IPS-20b (cell line): ENCODE measurements around the gene DCDC2.
"Not testable (repeated sequence)": the region's sequence is repeated elsewhere in the genome, so short reads cannot be mapped to it uniquely, and the experiment has no call there.

Source experiments
- H3K27ac ChIP-seq: one replicate; pipeline ENCODE4 v1.5.1; 2013; ENCODE audit warnings: low read length
- H3K27me3 ChIP-seq: 2 replicates; pipeline ENCODE4 v1.6.1; 2013; ENCODE audit warnings: mild to moderate bottlenecking, low read length, inconsistent platforms; ENCODE audit not compliant: insufficient read depth
- H3K36me3 ChIP-seq: 2 replicates; pipeline ENCODE4 v1.6.1; 2013; ENCODE audit warnings: low read depth, mild to moderate bottlenecking, inconsistent platforms, low read length, moderate library complexity; ENCODE audit not compliant: insufficient read depth
- H3K4me1 ChIP-seq: 2 replicates; pipeline ENCODE4 v1.6.1; 2013; ENCODE audit warnings: mild to moderate bottlenecking, control low read depth, inconsistent platforms, low read length, moderate library complexity; ENCODE audit not compliant: insufficient read depth
- H3K4me3 ChIP-seq: 2 replicates; pipeline ENCODE4 v1.5.1; 2013; ENCODE audit warnings: mild to moderate bottlenecking, low read length, inconsistent platforms
- H3K9ac ChIP-seq: 2 replicates; pipeline ENCODE4 v1.6.1; 2013; ENCODE audit warnings: low read depth, mild to moderate bottlenecking, inconsistent platforms, low read length, moderate library complexity
- H3K9me3 ChIP-seq: 2 replicates; pipeline ENCODE4 v1.6.1; 2013; ENCODE audit warnings: mild to moderate bottlenecking, low read depth, low read length, inconsistent platforms; ENCODE audit not compliant: insufficient read depth

The DCDC2 gene

DNA sequence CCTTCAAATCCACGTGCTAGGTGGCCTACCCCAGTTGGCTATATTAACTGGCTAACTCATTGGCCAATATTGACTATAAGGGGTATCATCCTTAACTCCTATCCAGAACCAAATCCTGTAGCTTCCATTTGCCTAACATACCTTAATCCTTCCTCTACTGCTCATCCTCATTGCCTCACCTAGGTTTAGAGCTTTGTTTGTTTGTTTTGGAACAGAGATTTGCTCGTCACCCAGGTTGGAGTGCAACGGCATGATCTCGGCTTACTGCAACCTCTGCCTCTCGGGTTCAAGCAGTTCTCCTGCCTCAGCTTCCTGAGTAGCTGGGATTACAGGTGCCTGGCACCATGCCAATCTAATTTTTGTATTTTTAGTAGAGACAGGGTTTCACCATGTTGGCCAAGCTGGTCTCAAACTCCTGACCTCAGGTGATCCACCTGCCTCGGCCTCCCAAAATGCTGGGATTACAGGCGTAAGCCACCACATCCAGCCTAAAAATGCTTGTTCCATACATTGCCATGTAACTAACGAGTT lies 7.3 kb upstream of the DCDC2 start:
- H3K27me3 ChIP-seq, H3K4me3 ChIP-seq, H3K9ac ChIP-seq, H3K27ac ChIP-seq, H3K9me3 ChIP-seq, H3K36me3 ChIP-seq, H3K4me1 ChIP-seq: not testable (repeated sequence)

DNA sequence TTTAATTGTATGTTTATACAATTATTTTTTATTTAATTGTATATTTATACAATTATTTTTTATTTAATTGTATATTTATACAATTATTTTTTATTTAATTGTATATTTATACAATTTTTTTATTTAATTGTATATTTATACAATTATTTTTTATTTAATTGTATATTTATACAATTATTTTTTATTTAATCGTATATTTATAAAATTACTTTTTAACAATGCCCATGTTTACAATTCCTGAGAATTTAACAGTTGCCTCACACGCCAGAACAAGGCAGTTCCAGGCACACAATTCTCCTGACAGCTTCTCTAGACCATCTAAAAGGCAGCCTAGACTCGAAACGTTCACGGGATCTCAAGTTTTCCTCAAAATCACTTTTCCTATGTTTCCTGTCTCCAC lies 4.5 kb upstream of the DCDC2 start:
- H3K27ac ChIP-seq, H3K9ac ChIP-seq, H3K4me3 ChIP-seq, H3K36me3 ChIP-seq, H3K9me3 ChIP-seq, H3K4me1 ChIP-seq: not testable (repeated sequence)
- peaks cover 11% of the 10 kb centered on the region for H3K27me3 ChIP-seq

DNA sequence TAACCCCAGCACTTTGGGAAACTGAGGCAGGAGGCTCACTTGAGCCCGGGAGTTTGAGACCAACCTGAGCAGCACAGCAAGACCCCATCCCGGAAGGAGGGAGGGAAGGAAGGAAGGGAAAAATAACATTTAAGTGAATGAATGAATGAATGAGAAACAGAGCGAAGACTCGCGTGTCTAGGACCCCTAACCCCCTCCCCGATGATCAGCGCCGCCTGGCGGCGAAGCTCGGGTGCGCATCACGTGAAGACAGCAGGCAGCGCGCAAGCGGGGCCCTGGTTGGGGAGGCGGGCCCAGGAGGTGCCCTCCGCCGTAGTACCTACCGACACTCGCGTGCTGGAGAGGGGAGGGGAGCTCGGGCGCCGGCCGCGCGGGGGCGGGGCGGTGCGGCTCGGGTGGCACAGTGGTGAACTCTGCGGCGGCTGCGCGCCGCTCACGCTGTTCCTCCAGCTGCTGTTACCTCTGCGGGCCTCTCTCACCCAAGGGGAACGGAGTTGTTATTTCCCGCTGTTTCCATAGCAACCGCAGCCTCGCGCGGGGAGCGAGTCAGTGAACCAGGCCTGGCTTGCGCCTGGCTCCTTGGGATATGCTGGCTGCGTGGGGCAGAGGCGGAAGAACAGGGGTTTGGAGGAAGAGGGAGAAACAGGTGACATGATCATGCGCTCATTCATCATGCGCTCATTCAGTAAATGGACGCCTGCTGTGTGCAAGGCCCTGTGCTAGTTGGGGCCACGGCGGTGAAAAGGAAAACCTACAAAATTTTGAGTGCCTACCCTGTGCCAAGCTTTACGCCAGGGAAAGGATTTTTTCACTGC lies 2.0 kb upstream of the DCDC2 start:
- H3K4me3 ChIP-seq, result peak overlapping the region; percentile 76
- H3K27ac ChIP-seq, result no peak overlapping the region
- no peaks in the 10 kb centered on the region for H3K36me3 ChIP-seq
- peak overlapping the region; percentile 56; the same call in 1 of the 2 replicates for H3K9ac ChIP-seq
- peaks cover 4% of the 10 kb centered on the region; the same call in 1 of the 2 replicates for H3K4me1 ChIP-seq
- H3K27me3 ChIP-seq, result peaks cover 24% of the 10 kb centered on the region
- no peaks in the 10 kb centered on the region for H3K9me3 ChIP-seq

DNA sequence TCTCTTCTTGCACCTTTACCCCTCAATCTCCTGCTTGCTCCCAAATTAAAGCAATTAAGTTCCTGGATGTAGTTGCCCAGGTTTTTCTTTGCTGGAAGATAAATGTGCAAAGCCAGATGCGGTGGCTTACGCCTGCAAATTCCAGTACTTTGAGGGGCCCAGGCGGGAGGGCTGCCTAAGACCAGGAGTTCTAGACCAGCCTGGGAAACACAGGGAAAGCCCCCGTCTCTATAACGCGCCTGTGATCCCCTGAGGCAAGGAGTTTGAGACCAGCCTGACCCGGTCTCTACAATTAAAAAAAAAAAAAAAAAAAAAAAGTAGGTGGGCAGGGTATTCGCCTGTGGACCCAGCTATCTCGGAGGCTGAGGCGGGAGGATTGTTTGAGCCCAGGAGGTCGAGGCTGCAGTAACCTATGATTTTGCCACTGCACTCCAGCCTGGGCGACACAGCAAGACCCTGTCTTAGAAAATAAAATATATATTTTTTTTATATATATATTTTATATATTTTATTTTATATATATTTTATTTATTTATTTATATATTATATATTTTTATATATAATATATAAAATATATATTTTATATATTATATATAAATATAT lies 461 bp upstream of the DCDC2 start:
- H3K27me3 ChIP-seq, result peaks cover 24% of the 10 kb centered on the region
- H3K4me1 ChIP-seq, result peaks cover 4% of the 10 kb centered on the region; the same call in 1 of the 2 replicates
- no peaks in the 10 kb centered on the region for H3K36me3 ChIP-seq
- no peak overlapping the region for H3K27ac ChIP-seq
- no peaks in the 10 kb centered on the region for H3K9me3 ChIP-seq
- no peak overlapping the region for H3K9ac ChIP-seq
- H3K4me3 ChIP-seq, result peak overlapping the region; percentile 68

DNA sequence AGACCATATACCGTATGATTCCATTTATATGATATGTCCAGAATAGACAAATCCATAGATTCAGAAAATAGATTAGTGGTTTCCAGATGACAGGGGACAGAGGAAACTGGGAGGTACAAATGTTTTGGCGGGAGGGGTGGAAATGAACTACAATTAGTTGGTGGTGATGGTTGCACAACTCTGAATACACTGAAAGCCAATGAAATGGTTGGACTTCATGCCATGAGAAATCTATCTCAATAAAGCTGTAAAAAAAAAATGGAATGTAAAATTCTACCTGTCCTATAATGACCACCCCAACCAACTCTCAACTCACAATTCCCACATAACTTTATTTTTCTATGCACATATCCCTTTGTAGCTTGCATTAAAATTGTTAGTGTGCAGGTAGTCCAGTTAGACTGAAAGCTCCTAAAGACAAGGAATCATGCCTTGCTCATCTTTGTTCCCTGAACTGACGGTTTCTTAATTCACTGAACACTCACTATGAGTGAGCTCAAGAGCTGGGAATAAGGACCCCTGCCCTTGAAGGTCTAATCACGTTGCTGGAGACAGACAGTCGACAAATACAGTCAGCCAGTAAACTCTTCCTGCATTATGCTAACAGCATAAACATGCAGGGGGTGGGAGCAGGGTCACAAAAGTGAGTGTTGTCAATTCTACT lies 1.4 kb downstream of the DCDC2 start:
- Histone ChIP-seq H3K9me3 (no peaks in the 10 kb centered on the region), H3K4me1 (peaks cover 4% of the 10 kb centered on the region; the same call in 1 of the 2 replicates), H3K9ac (no peak overlapping the region), H3K36me3 (no peaks in the 10 kb centered on the region), H3K27me3 (peaks cover 24% of the 10 kb centered on the region), H3K27ac (no peak overlapping the region), H3K4me3 (no peak overlapping the region)

GRCh38 chr6:24355393-24355792 lies 2.5 kb downstream of the DCDC2 start:
- H3K9me3 ChIP-seq, result no peaks in the 10 kb centered on the region
- H3K36me3 ChIP-seq, result no peaks in the 10 kb centered on the region
- peaks cover 24% of the 10 kb centered on the region for H3K27me3 ChIP-seq
- H3K27ac ChIP-seq, result no peak overlapping the region
- peaks cover 3% of the 10 kb centered on the region; the same call in 1 of the 2 replicates for H3K4me1 ChIP-seq
- no peak overlapping the region for H3K9ac ChIP-seq
- H3K4me3 ChIP-seq, result no peak overlapping the region

GRCh38 chr6:24353861-24354260 lies 4.0 kb downstream of the DCDC2 start:
- Histone ChIP-seq H3K9ac (no peak overlapping the region), H3K27me3 (peaks cover 24% of the 10 kb centered on the region), H3K36me3 (no peaks in the 10 kb centered on the region), H3K27ac (no peak overlapping the region), H3K9me3 (no peaks in the 10 kb centered on the region), H3K4me3 (no peak overlapping the region), H3K4me1 (no peaks in the 10 kb centered on the region)

DNA sequence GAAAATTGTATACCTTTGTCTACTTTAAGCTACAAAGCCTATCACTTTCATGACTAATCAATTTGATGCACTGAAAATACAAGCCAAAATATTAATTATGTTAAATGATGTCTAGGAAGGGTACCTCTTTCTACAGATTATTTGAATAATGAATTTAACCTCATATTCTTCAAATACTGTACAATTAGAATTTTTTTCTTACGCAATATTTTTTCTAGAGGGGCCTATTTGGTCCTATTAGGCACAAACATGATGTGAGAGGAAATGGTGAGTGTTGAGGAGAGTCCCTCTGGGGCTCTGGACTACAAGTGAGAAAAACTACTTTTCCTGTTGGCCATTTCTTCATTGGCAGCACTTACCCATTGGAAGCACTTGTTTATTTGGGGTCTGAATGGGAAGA lies 5.4 kb downstream of the DCDC2 start:
- Histone ChIP-seq H3K9ac (no peak overlapping the region), H3K4me1 (no peaks in the 10 kb centered on the region), H3K27ac (no peak overlapping the region), H3K4me3 (no peak overlapping the region), H3K27me3 (peaks cover 14% of the 10 kb centered on the region), H3K36me3 (no peaks in the 10 kb centered on the region), H3K9me3 (no peaks in the 10 kb centered on the region)

- Histone ChIP-seq H3K9me3 (no peaks in the 10 kb centered on the region), H3K27me3 (no peaks in the 10 kb centered on the region), H3K4me3 (no peak overlapping the region), H3K4me1 (no peaks in the 10 kb centered on the region), H3K36me3 (no peaks in the 10 kb centered on the region), H3K27ac (no peak overlapping the region), H3K9ac (no peak overlapping the region)
Observed at GRCh38 chr6:24344976-24345375, 12.9 kb downstream of the DCDC2 start.

- Histone ChIP-seq H3K4me3 (no peak overlapping the region), H3K27ac (no peak overlapping the region), H3K4me1 (no peaks in the 10 kb centered on the region), H3K36me3 (no peaks in the 10 kb centered on the region), H3K9me3 (no peaks in the 10 kb centered on the region), H3K27me3 (no peaks in the 10 kb centered on the region), H3K9ac (no peak overlapping the region)
Observed at GRCh38 chr6:24340998-24341938, 16.6 kb downstream of the DCDC2 start.

DNA sequence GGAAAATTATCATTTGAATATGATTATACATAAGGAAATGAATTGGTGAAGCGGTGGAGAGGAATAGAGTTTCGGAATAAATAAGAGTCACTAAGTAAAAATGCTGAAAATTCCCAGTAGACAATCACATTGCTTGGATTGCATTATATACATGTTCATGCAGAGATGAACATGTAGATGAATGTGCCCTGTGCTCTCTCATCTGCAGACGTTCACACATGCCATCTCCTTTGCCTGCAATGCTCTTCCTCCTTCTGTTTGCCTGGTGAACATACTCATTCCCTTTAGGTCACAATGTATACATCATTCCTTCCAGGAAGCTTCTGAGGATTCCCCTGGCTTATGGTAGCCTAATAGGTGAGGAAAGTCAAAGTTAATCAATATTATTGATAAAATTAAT lies 17.9 kb downstream of the DCDC2 start:
- Histone ChIP-seq H3K27me3 (no peaks in the 10 kb centered on the region), H3K9ac (no peak overlapping the region), H3K36me3 (no peaks in the 10 kb centered on the region), H3K9me3 (no peaks in the 10 kb centered on the region), H3K4me1 (no peaks in the 10 kb centered on the region), H3K4me3 (no peak overlapping the region), H3K27ac (no peak overlapping the region)
